Trophoblast cell (in vitro differentiated cells and primary cell): ENCODE results near the gene MTNR1B.

Source experiments
- DNase-seq, 2 donors: peaks; one replicate each; pipeline ENCODE4 v3.0.0-alpha.2; 2016
- H2AFZ ChIP-seq: 2 replicates; pipeline ENCODE4 v1.6.1; 2013; ENCODE audit warnings: low read length, moderate library complexity, mild to moderate bottlenecking; ENCODE audit not compliant: insufficient read depth, poor library complexity
- H2AK5ac ChIP-seq: 2 replicates; pipeline ENCODE4 v1.6.1; 2013; ENCODE audit warnings: mild to moderate bottlenecking, low read length
- H2BK120ac ChIP-seq: 2 replicates; pipeline ENCODE4 v1.6.1; 2013; ENCODE audit warnings: low read length, mild to moderate bottlenecking, moderate library complexity; ENCODE audit not compliant: insufficient read depth, poor library complexity
- H2BK12ac ChIP-seq: 2 replicates; pipeline ENCODE4 v1.6.1; 2013; ENCODE audit warnings: mild to moderate bottlenecking, low read length, moderate library complexity
- H2BK5ac ChIP-seq: 2 replicates; pipeline ENCODE4 v1.6.1; 2013; ENCODE audit warnings: low read length, low read depth, moderate library complexity, mild to moderate bottlenecking; ENCODE audit not compliant: poor library complexity
- H3K14ac ChIP-seq: 2 replicates; pipeline ENCODE4 v1.6.1; 2013; ENCODE audit warnings: mild to moderate bottlenecking, low read length
- H3K18ac ChIP-seq: 2 replicates; pipeline ENCODE4 v1.6.1; 2013; ENCODE audit warnings: mild to moderate bottlenecking, low read length
- H3K23ac ChIP-seq: 2 replicates; pipeline ENCODE4 v1.6.1; 2013; ENCODE audit warnings: low read length
- H3K27ac ChIP-seq: 2 replicates; pipeline ENCODE4 v1.5.1; 2013; ENCODE audit warnings: low read depth, mild to moderate bottlenecking, inconsistent platforms, low read length, moderate library complexity
- H3K27me3 ChIP-seq: 2 replicates; pipeline ENCODE4 v1.6.1; 2013; ENCODE audit warnings: inconsistent platforms, mild to moderate bottlenecking, low read length, moderate library complexity; ENCODE audit not compliant: insufficient read depth
- H3K36me3 ChIP-seq, 2 experiments: 1 replicate in 1 of 2; 2 replicates in 1 of 2; pipeline ENCODE4 v1.6.1; 2013; ENCODE audit warnings: low read length in 2 of 2, mild to moderate bottlenecking in 2 of 2, moderate library complexity in 1 of 2; ENCODE audit not compliant: insufficient read depth in 2 of 2, control insufficient read depth in 1 of 2
- H3K4ac ChIP-seq: 2 replicates; pipeline ENCODE4 v1.6.1; 2013; ENCODE audit warnings: low read depth, mild to moderate bottlenecking, low read length, moderate library complexity
- H3K4me1 ChIP-seq, 2 experiments: 1 replicate in 1 of 2; 2 replicates in 1 of 2; pipeline ENCODE4 v1.6.1; 2013; ENCODE audit warnings: low read length in 2 of 2, mild to moderate bottlenecking in 2 of 2, moderate library complexity in 1 of 2; ENCODE audit not compliant: insufficient read depth in 2 of 2, control insufficient read depth in 1 of 2
- H3K4me2 ChIP-seq: 2 replicates; pipeline ENCODE4 v1.6.1; 2013; ENCODE audit warnings: inconsistent platforms, mild to moderate bottlenecking, low read length, moderate library complexity
- H3K4me3 ChIP-seq: 2 replicates; pipeline ENCODE4 v1.5.1; 2013; ENCODE audit warnings: mild to moderate bottlenecking, low read depth, low read length, inconsistent platforms
- H3K79me1 ChIP-seq: one replicate; pipeline ENCODE4 v1.6.1; 2013; ENCODE audit warnings: low read length
- H3K79me2 ChIP-seq: 2 replicates; pipeline ENCODE4 v1.6.1; 2013; ENCODE audit warnings: low read length, mild to moderate bottlenecking; ENCODE audit not compliant: control insufficient read depth, insufficient read depth, poor library complexity
- H3K9ac ChIP-seq: 2 replicates; pipeline ENCODE4 v1.6.1; 2013; ENCODE audit warnings: mild to moderate bottlenecking, low read length
- H3K9me3 ChIP-seq: 2 replicates; pipeline ENCODE4 v1.6.1; 2013; ENCODE audit warnings: low read depth, mild to moderate bottlenecking, control low read depth, inconsistent platforms, low read length; ENCODE audit not compliant: insufficient read depth
- H4K12ac ChIP-seq: 2 replicates; pipeline ENCODE4 v1.6.1; 2013; ENCODE audit warnings: low read depth, mild to moderate bottlenecking, low read length, moderate library complexity
- H4K8ac ChIP-seq: 2 replicates; pipeline ENCODE4 v1.6.1; 2013; ENCODE audit warnings: low read depth, mild to moderate bottlenecking, low read length, moderate library complexity
- H4K91ac ChIP-seq: one replicate; pipeline ENCODE4 v1.6.1; 2013; ENCODE audit warnings: low read depth, mild to moderate bottlenecking, low read length, moderate library complexity
- WGBS: extraction: QIAGEN DNeasy Blood & Tissue Kit; methylation state at CpG from one replicate; pipeline ENCODE4 v1.1.7; 2013; ENCODE audit warnings: missing lambda C conversion rate; ENCODE audit not compliant: insufficient read length, insufficient coverage; ENCODE audit errors: extremely low coverage; 5-methylcytosine and 5-hydroxymethylcytosine counted together

The MTNR1B gene

DNA sequence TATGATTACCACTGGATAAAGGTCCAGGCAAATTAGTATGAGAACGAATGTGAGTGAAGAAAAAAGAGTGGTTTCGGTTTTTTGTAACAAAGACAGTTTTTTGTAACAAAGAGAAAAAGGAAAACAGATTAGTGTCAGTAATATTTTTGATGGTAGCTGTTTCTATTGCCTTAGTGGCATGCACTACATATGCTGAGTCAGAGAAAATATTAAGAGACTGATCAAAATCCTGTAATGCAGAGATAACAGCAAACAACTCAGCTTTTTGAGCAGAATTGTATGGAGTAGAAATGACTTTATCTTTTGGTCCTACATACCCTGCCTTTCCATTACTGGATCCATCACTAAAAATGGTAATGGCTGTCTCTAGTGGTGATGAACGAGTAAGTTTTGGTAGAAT lies 22.7 kb upstream of the MTNR1B start:
- no peak overlapping the region for H3K4ac ChIP-seq
- H2BK12ac ChIP-seq = no peak overlapping the region
- no peak overlapping the region for H3K18ac ChIP-seq
- no peaks in the 10 kb centered on the region for H3K4me1 ChIP-seq
- H3K4me3 ChIP-seq = no peak overlapping the region
- H3K9ac ChIP-seq = no peak overlapping the region
- H2BK120ac ChIP-seq = no peak overlapping the region
- H3K23ac ChIP-seq = no peak overlapping the region
- H2AK5ac ChIP-seq = no peak overlapping the region
- no peaks in the 10 kb centered on the region for H3K79me1 ChIP-seq
- H3K9me3 ChIP-seq = peaks cover 3% of the 10 kb centered on the region
- no peak overlapping the region for H4K12ac ChIP-seq
- no peak for DNase-seq
- no peaks in the 10 kb centered on the region for H3K79me2 ChIP-seq
- H2BK5ac ChIP-seq = no peak overlapping the region
- H3K36me3 ChIP-seq = no peaks in the 10 kb centered on the region
- no peak overlapping the region for H2AFZ ChIP-seq
- H3K14ac ChIP-seq = no peak overlapping the region
- H3K27me3 ChIP-seq = no peaks in the 10 kb centered on the region
- no peak overlapping the region for H4K91ac ChIP-seq
- H3K4me2 ChIP-seq = no peak overlapping the region
- WGBS = 95% methylated on average over 2 of the region's 3 CpGs
- no peak overlapping the region for H3K27ac ChIP-seq
- no peak overlapping the region for H4K8ac ChIP-seq

DNA sequence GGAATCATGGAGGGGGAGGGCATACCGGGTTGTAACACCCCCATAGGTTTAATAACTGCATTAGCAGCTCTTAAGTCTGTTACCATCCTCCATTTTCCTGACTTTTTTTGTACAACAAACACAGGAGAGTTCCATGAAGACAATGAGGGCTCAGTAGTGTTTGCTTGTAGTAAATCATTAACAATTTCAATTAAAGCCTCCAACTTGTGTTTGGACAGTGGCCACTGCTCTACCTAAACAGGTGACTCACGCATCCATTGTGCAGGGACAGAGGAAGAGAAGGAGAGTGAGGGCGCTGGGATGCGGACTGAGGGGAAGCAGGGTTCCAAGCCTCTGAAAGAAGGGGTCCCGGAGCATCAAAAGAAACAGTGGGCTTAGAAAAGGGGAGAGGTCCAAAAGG lies 21.3 kb upstream of the MTNR1B start:
- Histone ChIP-seq H4K8ac (no peak overlapping the region), H2BK12ac (no peak overlapping the region), H4K12ac (no peak overlapping the region), H3K14ac (no peak overlapping the region), H3K9me3 (peaks cover 1% of the 10 kb centered on the region), H2BK5ac (no peak overlapping the region), H3K27me3 (no peaks in the 10 kb centered on the region), H3K4me1 (no peaks in the 10 kb centered on the region), H3K36me3 (no peaks in the 10 kb centered on the region), H2BK120ac (no peak overlapping the region), H3K4ac (no peak overlapping the region), H3K18ac (no peak overlapping the region), H3K9ac (no peak overlapping the region), H2AFZ (no peak overlapping the region), H3K79me1 (no peaks in the 10 kb centered on the region), H3K79me2 (no peaks in the 10 kb centered on the region), H3K4me3 (no peak overlapping the region), H3K27ac (no peak overlapping the region), H3K4me2 (no peak overlapping the region), H2AK5ac (no peak overlapping the region), H3K23ac (no peak overlapping the region), H4K91ac (no peak overlapping the region)
- no CpG with 5 or more reads among the region's 5 CpGs for WGBS
- DNase-seq = no peak

DNA sequence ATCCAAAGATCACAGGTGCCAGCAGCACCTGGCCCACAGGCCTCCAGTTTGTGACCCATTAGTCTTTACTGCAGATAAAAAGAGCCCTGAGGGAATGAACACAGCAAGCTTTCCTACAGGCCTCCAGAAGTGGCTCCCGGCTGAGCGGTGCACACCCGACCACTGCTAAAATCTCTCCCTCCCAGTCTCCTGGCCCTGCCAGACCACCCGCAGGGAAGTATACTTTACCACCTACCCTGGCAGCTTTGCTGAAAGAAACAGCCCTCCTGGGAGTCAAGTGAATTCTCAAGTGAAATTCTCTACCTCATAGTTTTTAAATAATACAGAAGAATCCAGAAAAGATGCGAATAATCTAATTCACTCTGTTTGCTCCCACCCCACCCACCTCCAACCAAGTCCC lies 15.4 kb upstream of the MTNR1B start:
- H3K36me3 ChIP-seq = no peaks in the 10 kb centered on the region
- no peaks in the 10 kb centered on the region for H3K79me2 ChIP-seq
- no peak overlapping the region for H2AK5ac ChIP-seq
- H2BK12ac ChIP-seq = no peak overlapping the region
- H3K27me3 ChIP-seq = no peaks in the 10 kb centered on the region
- no peak overlapping the region for H3K4ac ChIP-seq
- H2AFZ ChIP-seq = no peak overlapping the region
- WGBS = no CpG with 5 or more reads among the region's 5 CpGs
- no peak overlapping the region for H4K12ac ChIP-seq
- peaks cover under 1% of the 10 kb centered on the region for H3K9me3 ChIP-seq
- H3K79me1 ChIP-seq = no peaks in the 10 kb centered on the region
- H3K9ac ChIP-seq = no peak overlapping the region
- no peak overlapping the region for H3K4me2 ChIP-seq
- H3K4me3 ChIP-seq = no peak overlapping the region
- no peaks in the 10 kb centered on the region for H3K4me1 ChIP-seq
- no peak overlapping the region for H3K27ac ChIP-seq
- H3K23ac ChIP-seq = no peak overlapping the region
- no peak overlapping the region for H3K18ac ChIP-seq
- H3K14ac ChIP-seq = no peak overlapping the region
- no peak overlapping the region for H4K91ac ChIP-seq
- H4K8ac ChIP-seq = no peak overlapping the region
- no peak overlapping the region for H2BK120ac ChIP-seq
- no peak for DNase-seq
- H2BK5ac ChIP-seq = no peak overlapping the region

DNA sequence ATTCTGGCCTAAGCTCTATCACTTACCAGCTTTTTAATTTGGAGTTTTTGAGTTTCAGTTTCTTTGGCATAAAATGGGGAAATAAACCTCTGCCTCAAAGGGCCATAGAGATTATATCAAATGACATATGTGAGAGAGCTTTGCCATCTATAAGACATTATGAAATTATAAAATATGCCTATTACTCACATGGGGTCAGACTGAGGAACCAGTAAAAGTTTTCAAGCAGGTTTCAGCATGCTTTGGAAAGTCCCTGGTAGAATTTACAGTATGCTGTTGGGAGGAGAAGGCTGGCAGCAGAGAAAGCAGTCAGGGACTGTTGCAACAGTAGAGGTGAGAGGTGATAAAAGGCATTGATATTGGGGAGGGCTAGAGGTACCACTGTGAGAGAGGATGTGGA lies 13.6 kb upstream of the MTNR1B start:
- no peaks in the 10 kb centered on the region for H3K79me1 ChIP-seq
- H3K4me3 ChIP-seq = no peak overlapping the region
- H3K27me3 ChIP-seq = no peaks in the 10 kb centered on the region
- no peak overlapping the region for H3K4me2 ChIP-seq
- H2AFZ ChIP-seq = no peak overlapping the region
- H3K79me2 ChIP-seq = no peaks in the 10 kb centered on the region
- H4K8ac ChIP-seq = no peak overlapping the region
- no peak overlapping the region for H3K27ac ChIP-seq
- H3K23ac ChIP-seq = no peak overlapping the region
- no peaks in the 10 kb centered on the region for H3K36me3 ChIP-seq
- no peak overlapping the region for H4K91ac ChIP-seq
- H2BK5ac ChIP-seq = no peak overlapping the region
- no peak overlapping the region for H3K18ac ChIP-seq
- no peaks in the 10 kb centered on the region for H3K9me3 ChIP-seq
- no peak overlapping the region for H2BK120ac ChIP-seq
- no peak for DNase-seq
- H2AK5ac ChIP-seq = no peak overlapping the region
- no peak overlapping the region for H3K14ac ChIP-seq
- no peak overlapping the region for H3K4ac ChIP-seq
- no peak overlapping the region for H4K12ac ChIP-seq
- no peak overlapping the region for H2BK12ac ChIP-seq
- H3K9ac ChIP-seq = no peak overlapping the region
- H3K4me1 ChIP-seq = no peaks in the 10 kb centered on the region

DNA sequence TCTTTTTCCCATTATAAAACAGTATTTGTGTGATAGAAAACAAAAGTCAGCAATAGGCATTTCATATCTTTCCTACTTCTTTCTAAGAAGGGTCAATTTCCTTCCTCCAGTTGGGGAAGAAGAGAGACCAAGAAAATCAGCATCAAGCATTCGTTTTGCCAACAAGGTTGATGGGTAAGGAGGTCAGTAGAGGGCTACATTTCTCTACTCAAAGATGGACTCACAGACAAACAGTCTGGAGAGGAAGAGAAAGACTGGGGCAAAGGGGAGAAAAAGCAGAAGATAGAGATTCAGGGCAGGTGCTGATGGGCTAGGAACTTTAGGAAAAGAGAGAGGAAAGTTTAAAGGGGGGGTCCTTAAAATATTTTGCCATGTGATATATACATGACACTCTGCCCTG lies 8.6 kb upstream of the MTNR1B start:
- no peaks in the 10 kb centered on the region for H3K79me2 ChIP-seq
- H3K27me3 ChIP-seq = no peaks in the 10 kb centered on the region
- H3K23ac ChIP-seq = no peak overlapping the region
- WGBS = no CpG with 5 or more reads among the region's 1 CpG
- no peak overlapping the region for H3K27ac ChIP-seq
- H3K4me2 ChIP-seq = no peak overlapping the region
- no peaks in the 10 kb centered on the region for H3K9me3 ChIP-seq
- H3K36me3 ChIP-seq = no peaks in the 10 kb centered on the region
- H4K8ac ChIP-seq = no peak overlapping the region
- H3K9ac ChIP-seq = no peak overlapping the region
- no peak overlapping the region for H3K4ac ChIP-seq
- no peak overlapping the region for H3K14ac ChIP-seq
- H4K12ac ChIP-seq = no peak overlapping the region
- no peak overlapping the region for H2BK12ac ChIP-seq
- H2BK5ac ChIP-seq = no peak overlapping the region
- no peaks in the 10 kb centered on the region for H3K4me1 ChIP-seq
- DNase-seq = no peak
- H2AFZ ChIP-seq = no peak overlapping the region
- no peak overlapping the region for H4K91ac ChIP-seq
- H2BK120ac ChIP-seq = no peak overlapping the region
- H2AK5ac ChIP-seq = no peak overlapping the region
- no peak overlapping the region for H3K4me3 ChIP-seq
- no peak overlapping the region for H3K18ac ChIP-seq
- H3K79me1 ChIP-seq = no peaks in the 10 kb centered on the region
